ENCODE measurements around the gene MED27.
A peak's percentile ranks its signal among the peaks of the same experiment; 100 is the strongest.

MED27 gene

GRCh38 chr9:131874916-131875670 is 204.6 kb downstream of the MED27 start:
- no peak for DNase-seq

GRCh38 chr9:131874447-131874846 is 205.2 kb downstream of the MED27 start:
- DNase-seq: no peak

GRCh38 chr9:131873891-131874440 is 205.7 kb downstream of the MED27 start:
- no peak for DNase-seq

DNA sequence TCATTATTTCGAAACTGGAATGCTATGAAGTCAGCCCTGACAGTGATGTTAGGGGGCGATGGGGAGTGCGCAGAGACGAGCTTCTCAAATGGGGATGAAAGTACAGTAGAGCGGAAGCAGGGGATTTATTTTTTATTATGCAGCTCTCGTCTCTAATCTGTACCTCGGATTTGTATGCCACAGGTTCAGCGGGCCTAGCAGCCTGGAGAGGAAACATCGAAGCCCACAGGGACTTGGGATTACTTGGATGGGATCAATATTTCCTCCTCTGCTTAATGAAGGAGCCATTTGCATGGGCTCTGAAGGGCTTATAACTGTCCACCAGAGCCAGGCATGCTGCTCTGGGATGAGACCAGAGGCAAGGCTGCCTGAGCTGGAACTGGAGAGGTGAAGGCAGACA is 206.3 kb downstream of the MED27 start:
- DNase-seq: no peak

DNA sequence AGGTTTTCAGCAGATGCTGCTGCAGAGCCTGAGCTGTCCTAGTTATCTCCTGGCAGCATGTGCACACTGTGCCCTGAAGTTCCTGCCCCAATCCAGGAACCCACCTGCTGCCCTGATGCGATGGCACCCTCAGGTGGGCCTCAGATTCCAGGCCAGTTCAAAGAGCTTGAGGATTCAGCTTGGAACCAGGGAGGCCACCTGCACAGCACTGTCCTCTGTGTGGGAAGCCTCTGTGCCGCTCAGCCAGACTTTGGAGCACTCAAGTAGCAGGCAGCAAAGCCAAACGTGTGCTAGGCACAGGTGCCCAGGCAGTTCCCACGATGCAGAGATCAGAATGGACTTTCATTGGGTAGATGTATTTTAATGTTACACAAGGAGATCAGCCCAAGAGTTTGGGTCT is 207.0 kb downstream of the MED27 start:
- DNase-seq: no peak

DNA sequence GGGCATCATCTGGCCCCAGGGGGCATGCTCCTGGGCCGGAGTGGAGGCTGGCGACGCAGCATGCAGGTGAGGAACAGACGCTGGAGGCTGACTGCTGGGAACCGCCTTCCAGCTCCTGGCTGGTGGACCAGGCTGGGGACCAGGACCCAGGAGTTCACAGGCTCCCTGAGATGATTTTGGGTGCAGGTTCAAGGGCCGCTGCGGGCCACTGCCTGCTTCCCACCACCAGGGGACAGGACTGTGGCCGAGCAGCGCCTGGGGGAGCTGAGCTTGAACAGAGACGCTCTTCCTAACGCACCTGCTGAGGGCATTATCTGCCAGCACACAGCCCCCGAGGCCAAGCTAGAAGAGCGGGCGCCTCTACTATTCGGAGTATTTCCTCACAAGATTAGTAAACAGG is 207.7 kb downstream of the MED27 start:
- no peak for DNase-seq

DNA sequence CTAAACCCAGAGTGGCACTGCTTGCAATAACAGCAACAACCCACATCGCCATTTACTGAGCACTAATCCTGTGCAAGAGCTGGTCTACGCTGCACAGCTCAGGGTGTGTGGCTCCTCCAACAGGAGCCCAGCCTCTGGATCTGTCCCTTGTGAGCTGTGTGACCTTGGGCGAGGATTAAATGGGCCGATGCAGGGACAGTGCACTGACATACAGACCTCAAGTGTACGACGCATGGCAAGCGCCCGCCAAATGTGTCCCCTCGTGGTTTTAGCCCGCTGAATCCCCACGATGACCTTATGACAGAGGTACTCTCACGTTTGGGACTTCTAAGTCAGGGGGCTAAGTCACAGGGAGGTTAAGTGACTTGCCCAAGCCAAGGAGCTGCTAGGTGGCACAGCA is 209.5 kb downstream of the MED27 start:
- no peak for DNase-seq

- DNase-seq: no peak
Measured at GRCh38 chr9:131869348-131869747, 210.3 kb downstream of the MED27 start.

GRCh38 chr9:131868766-131869165 is 210.9 kb downstream of the MED27 start:
- peak; percentile 78 for DNase-seq

DNA sequence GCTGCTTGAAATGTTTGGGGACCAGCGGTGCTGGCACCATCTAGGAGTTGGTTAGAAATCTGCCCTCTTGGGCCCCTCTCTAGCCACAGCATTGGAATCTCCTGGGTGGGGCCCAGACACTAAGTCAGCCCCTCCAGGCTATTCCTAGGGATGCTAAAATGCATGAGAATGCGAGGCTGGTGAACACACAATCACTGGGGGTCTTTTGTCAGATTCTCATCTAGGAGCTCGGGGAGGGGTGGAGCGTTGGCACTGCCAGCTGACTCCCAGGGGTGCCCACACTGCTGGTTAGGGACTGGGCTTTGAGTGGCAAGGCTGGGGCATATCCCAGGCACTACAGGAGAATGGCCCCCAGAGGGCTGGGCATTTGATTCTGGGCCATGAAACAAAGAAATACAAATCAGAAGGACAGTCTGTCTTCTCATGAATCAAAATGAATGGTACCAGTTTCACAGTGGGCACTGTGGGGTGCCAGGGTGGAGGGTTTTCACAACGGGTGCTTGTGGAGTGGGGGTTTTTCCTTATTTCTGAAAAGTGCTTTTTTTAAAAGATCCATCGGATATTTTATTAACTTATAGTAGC is 212.0 kb downstream of the MED27 start:
- DNase-seq: no peak

DNA sequence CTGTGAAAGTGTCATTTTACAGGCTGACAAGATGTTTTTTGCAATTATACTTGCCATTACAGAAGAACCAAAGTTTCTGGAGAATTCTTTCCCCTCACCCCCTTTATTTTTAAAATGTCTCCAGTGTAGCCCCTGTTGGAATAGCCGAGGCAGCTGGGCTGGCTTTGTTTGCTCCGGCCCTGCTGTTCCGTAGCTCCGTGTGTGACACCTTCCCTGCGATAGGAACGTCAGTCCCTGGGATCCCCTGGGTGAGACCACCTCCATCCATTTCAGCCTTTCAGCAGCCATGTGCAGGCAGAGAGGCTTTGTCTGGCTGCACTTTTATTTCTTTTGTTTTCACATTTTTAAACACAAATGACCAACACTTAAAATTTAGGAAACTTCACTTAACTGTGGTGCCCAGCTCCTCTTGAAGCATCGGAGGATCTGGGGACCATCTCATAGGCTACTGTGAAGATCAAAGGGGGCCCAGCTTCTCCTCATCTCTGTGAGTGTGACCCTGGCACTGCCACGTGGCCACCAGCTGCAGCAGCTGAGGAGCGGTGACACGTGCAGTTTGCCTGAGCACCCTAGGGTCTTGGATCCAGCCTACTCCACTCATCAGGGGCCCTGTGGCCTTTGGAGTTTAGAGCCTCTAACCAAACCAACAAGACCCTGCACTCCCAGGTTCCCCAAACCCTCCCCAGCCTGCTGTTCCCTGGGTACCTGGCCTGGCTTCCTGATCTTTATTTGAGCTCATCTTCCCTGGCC is 214.0 kb downstream of the MED27 start:
- DNase-seq: no peak

DNA sequence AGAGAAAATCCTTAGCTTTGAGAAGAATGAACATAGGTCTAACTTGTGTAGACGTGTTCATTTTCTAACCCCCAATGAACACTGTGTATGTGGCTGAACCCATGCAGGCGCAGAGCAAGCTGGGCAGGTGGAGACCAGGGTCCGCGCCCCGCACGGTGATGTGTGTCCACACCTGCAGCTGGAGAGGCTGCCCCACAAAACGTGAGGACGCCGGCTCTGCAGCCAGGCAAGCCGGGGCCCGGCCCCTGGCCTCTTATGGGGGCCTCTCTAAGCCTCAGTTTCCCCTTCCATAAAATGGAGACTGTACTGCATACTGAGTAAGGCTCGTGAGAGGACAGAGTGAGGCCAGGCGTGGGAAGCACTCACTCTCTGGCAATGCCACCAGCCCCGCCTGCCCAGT is 215.1 kb downstream of the MED27 start:
- no peak for DNase-seq

DNA sequence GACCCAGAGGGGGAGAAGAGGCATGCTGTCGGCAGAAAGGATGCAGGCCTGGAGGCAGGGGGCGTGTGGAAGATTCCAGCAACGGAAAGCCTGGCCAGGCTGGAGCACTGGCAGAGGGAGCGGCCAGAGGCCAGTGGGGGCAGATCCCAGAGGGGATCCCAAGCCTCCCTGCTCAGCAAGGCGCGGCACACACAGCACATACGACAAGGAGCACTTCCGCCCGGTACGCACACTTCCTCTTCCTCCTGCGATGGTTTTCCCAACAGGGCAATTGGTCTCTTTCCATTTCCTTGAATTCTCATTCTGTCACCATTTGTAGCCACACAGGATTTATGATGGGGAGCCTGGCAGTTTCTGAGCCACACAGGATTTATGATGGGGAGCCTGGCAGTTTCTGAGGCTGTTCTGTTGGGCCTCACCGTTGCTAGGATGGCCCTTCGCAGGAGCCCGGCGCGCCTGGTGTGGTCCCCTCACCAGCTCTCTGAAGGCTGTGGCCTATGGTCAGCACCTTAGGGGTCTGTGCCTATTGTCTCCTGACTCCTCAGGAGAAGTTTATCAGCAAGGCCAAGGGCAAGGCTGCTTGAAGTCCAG is 216.3 kb downstream of the MED27 start:
- no peak for DNase-seq

DNA sequence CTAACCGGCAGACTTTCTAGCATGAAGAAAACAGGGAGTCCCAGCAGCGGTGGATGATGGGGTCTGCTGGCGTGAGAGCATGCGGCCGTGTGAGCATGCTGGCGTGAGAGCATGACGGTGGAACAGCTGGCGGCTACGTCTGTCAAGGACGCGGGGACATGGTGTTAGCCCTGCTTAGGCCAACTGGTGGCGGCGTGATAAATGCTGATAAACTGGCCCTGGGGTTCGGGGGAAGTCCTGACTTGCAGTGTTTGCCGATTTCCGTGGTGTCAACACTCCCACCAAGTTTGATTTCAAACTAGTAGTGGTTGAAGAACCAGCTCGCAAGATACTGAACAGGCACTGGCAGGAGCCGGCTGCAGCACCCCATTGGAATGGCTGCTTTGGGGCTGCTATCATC is 217.4 kb downstream of the MED27 start:
- DNase-seq: no peak

GRCh38 chr9:131860430-131860829 is 219.2 kb downstream of the MED27 start:
- DNase-seq: no peak

DNA sequence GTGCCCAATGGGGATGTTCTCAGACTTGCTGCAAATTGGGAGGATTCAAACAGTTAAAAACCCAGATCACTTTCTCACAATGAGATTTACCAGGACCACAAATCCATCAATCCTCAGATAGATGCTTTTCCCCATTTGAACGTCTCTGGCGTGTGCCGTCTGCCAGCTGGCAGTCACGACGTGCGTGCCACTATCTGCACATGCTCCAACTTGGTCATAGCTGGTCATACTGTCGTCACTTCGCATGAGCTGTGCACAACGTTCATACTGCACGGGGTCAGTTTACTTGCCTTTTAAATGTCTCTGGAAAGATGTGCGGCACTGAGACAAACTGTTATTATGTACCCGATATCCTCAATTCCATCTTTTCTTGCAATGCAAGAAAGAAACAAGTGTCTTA is 221.5 kb downstream of the MED27 start:
- DNase-seq: no peak

- no peak for DNase-seq
Measured at GRCh38 chr9:131856105-131856504, 223.6 kb downstream of the MED27 start.

DNA sequence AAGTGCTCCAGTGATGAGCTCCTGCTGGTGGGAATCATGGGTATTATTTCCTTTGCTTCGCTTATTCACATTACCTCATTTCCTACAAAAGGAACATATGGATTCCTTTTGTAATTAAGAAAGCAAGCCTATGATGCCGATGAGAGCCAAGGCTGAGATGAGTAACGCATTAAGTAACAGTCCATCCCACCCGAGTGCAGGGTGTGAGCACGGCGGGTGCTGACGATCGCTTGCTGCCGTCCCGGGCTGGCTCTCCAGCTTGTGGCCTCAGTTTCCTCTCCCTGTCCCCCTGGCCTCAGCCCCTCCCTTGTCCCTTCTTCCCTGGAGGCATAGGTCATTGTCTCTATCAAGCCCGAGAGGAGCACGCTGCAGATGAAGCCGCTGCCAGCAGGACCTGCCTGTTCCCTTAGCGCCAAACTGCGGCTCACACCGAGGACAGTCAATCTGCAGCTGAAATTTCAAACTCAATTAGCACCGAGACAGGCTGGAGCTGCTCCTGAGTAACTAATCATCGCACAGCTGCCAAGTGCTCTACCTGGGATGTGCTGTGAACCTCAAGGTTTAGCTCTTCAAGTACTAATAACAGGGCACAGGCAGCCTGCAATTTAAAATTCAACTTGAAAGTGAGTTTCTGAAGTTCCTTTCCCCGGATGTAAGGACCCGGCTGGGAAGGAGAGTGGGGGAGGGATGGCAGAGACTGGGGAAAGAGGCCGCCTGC is 224.6 kb downstream of the MED27 start:
- DNase-seq: no peak

DNA sequence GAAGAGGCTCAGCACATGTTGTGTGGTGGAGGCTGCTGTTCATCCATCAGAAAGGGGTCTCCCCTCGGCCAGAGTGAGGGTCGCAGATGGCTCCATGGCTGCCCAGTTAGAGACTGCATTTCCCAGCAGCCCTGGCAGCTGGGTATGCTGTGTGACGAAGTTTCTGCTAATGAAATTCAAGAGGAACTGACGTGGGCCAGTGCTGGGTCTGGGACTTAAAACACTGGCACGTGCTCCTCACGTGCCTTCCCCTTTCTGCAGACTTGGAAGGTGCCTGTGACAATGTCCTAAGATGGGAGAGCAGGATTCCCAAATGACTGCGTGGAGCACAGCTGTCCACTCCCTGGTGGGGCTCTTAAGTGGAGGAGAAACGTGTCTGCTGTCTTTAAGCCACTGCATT is 225.3 kb downstream of the MED27 start:
- peak; percentile 38 for DNase-seq

- DNase-seq: no peak
Measured at GRCh38 chr9:131853434-131853833, 226.2 kb downstream of the MED27 start.

GRCh38 chr9:131851414-131851813 is 228.3 kb downstream of the MED27 start:
- DNase-seq: no peak

- no peak for DNase-seq
Measured at GRCh38 chr9:131849391-131849790, 230.3 kb downstream of the MED27 start.

All from femur (tissue), 1 donor.